Stimulated activated CD4-positive, alpha-beta T cell treated with anti-CD3 and anti-CD28 coated beads, Interleukin-1b, Interleukin-23, amount 100 ng/mL, for 4 hours (primary cell): Measurements from ENCODE around the gene C22orf31.
"Not testable (repeated sequence)": the region's sequence is repeated elsewhere in the genome, so short reads cannot be mapped to it uniquely, and the experiment has no call there.

ENCODE experiments used
- DNase-seq, 2 donors: peaks; one replicate each; pipeline ENCODE4 v3.0.0-alpha.2; 2020; ENCODE audit warnings: low read depth in 2 of 2

C22orf31 gene

GRCh38 chr22:29055192-29055830 is 6.3 kb downstream of the C22orf31 start:
- no peak for DNase-seq

GRCh38 chr22:29054251-29054767 is 7.3 kb downstream of the C22orf31 start:
- DNase-seq = no peak

- no peak for DNase-seq
Observed at GRCh38 chr22:29053048-29053702, 8.5 kb downstream of the C22orf31 start.

- DNase-seq = no peak
Observed at GRCh38 chr22:29050457-29050856, 11.2 kb downstream of the C22orf31 start.

GRCh38 chr22:29049655-29050263 is 11.9 kb downstream of the C22orf31 start:
- DNase-seq = no peak

- no peak for DNase-seq
Observed at GRCh38 chr22:29048822-29049654, 12.6 kb downstream of the C22orf31 start.

- no peak for DNase-seq
Observed at GRCh38 chr22:29044657-29045176, 16.9 kb downstream of the C22orf31 start.

GRCh38 chr22:29043906-29044575 is 17.6 kb downstream of the C22orf31 start:
- DNase-seq = no peak

GRCh38 chr22:29041408-29041807 is 20.2 kb downstream of the C22orf31 start:
- DNase-seq = no peak

GRCh38 chr22:29040385-29041275 is 21.0 kb downstream of the C22orf31 start:
- DNase-seq = peak; percentile 38 to 56

- DNase-seq = not testable (repeated sequence)
Observed at GRCh38 chr22:29039684-29040083, 21.9 kb downstream of the C22orf31 start.

- no peak for DNase-seq
Observed at GRCh38 chr22:29039148-29039547, 22.5 kb downstream of the C22orf31 start.

- no peak for DNase-seq
Observed at GRCh38 chr22:29037340-29037932, 24.2 kb downstream of the C22orf31 start.

GRCh38 chr22:29032584-29032983 is 29.0 kb downstream of the C22orf31 start:
- no peak for DNase-seq

GRCh38 chr22:29032014-29032475 is 29.6 kb downstream of the C22orf31 start:
- DNase-seq = no peak

- no peak for DNase-seq
Observed at GRCh38 chr22:29031227-29032011, 30.2 kb downstream of the C22orf31 start.

GRCh38 chr22:29030618-29031226 is 30.9 kb downstream of the C22orf31 start:
- no peak for DNase-seq

- no peak for DNase-seq
Observed at GRCh38 chr22:29030016-29030617, 31.5 kb downstream of the C22orf31 start.
